HG03378 (cell line): Measurements from ENCODE around the gene FCER2.
"Not testable (repeated sequence)": the region's sequence is repeated elsewhere in the genome, so short reads cannot be mapped to it uniquely, and the experiment has no call there.

Source experiments
- ATAC-seq: cut with Tn5 transposase; IDR thresholded peaks from one replicate; pipeline ENCODE4 v1.9.1; 2021; ENCODE audit warnings: mild to moderate bottlenecking, moderate library complexity; ENCODE audit not compliant: unreplicated experiment

FCER2 gene

GRCh38 chr19:7701654-7702457, at the start of gene FCER2:
TSS of gene FCER2 (minus strand) at chr19:7702131. CDS start at chr19:7699760, 2,371 bp downstream.
- peak; percentile 56 for ATAC-seq

GRCh38 chr19:7751157-7751783, 49.3 kb upstream of the FCER2 start:
- ATAC-seq, result no peak

- no peak for ATAC-seq
Observed at GRCh38 chr19:7748756-7749155, 46.8 kb upstream of the FCER2 start.

GRCh38 chr19:7748171-7748570, 46.2 kb upstream of the FCER2 start:
- no peak for ATAC-seq

- ATAC-seq, result no peak
Observed at GRCh38 chr19:7746903-7747884, 45.3 kb upstream of the FCER2 start, which contains the start of gene CD209. TSS of gene CD209 (minus strand) at chr19:7747534. CDS start at chr19:7747511, 23 bp downstream.

GRCh38 chr19:7746306-7746705, 44.4 kb upstream of the FCER2 start:
- ATAC-seq, result not testable (repeated sequence)

- ATAC-seq, result no peak
Observed at GRCh38 chr19:7744871-7745650, 43.1 kb upstream of the FCER2 start.

GRCh38 chr19:7744199-7744786, 42.4 kb upstream of the FCER2 start:
- ATAC-seq, result no peak

- no peak for ATAC-seq
Observed at GRCh38 chr19:7743425-7743841, 41.5 kb upstream of the FCER2 start.

GRCh38 chr19:7742991-7743390, 41.1 kb upstream of the FCER2 start:
- ATAC-seq, result no peak

- ATAC-seq, result no peak
Observed at GRCh38 chr19:7742575-7742974, 40.6 kb upstream of the FCER2 start.

GRCh38 chr19:7740682-7741054, 38.7 kb upstream of the FCER2 start:
- no peak for ATAC-seq

GRCh38 chr19:7739801-7740681, 38.1 kb upstream of the FCER2 start:
- ATAC-seq, result no peak

GRCh38 chr19:7739211-7739755, 37.4 kb upstream of the FCER2 start:
- no peak for ATAC-seq

- no peak for ATAC-seq
Observed at GRCh38 chr19:7738023-7738422, 36.1 kb upstream of the FCER2 start.

- ATAC-seq, result no peak
Observed at GRCh38 chr19:7737215-7737614, 35.3 kb upstream of the FCER2 start.

GRCh38 chr19:7736148-7736547, 34.2 kb upstream of the FCER2 start:
- no peak for ATAC-seq
